PC-9 (cell line): ENCODE measurements around the gene ZDHHC11B. TPM values are rescaled to one million over a fixed set of nuclear protein-coding genes. Genes with fewer than 3 reads are reported as not detected.
"Not testable (repeated sequence)": the region's sequence is repeated elsewhere in the genome, so short reads cannot be mapped to it uniquely, and the experiment has no call there.

Experiments used
- BruUV-seq: library from RNA; stranded (reverse); fragments of 400-500 nt; replicated peaks from 2 replicates; lab custom pipeline; 2021; lab: Mats Ljungman, UMichigan
- CTCF ChIA-PET: fragments of 300-600 bp; sonication (Branson Sonifier 250); formaldehyde crosslinking; loops from one replicate; lab custom pipeline; 2022; ENCODE audit warnings: antibody characterized with exemption; lab: Charles Lee
- POLR2A ChIA-PET: fragments of 300-600 bp; sonication (Branson Sonifier 250); formaldehyde crosslinking; loops from one replicate; lab custom pipeline; 2022; ENCODE audit warnings: antibody characterized with exemption; ENCODE audit not compliant: unreplicated experiment; lab: Charles Lee
- DNase-seq, 2 experiments: peaks; one replicate each; pipeline versions ENCODE4 v3.0.0 to v3.0.0-alpha.2; 2015 to 2022; ENCODE audit warnings: mixed read lengths in 1 of 2
- H2AFZ ChIP-seq: fragments of 200-600 bp; sonication (generic); 2 replicates; pipeline ENCODE4 v1.8.1; 2017; ENCODE audit warnings: antibody characterized with exemption
- H3F3A ChIP-seq: fragments of 200-600 bp; sonication (generic); 2 replicates; pipeline ENCODE4 v1.8.1; 2017; ENCODE audit warnings: antibody characterized with exemption, mild to moderate bottlenecking, low read depth; ENCODE audit not compliant: insufficient read depth
- H3K27ac ChIP-seq: fragments of 200-600 bp; sonication (generic); 2 replicates; pipeline ENCODE4 v1.6.1; 2016; ENCODE audit warnings: mixed run types
- H3K27me3 ChIP-seq: fragments of 200-600 bp; sonication (generic); 2 replicates; pipeline ENCODE4 v1.6.1; 2016; ENCODE audit warnings: low read depth, mixed run types; ENCODE audit not compliant: insufficient read depth
- H3K36me3 ChIP-seq: fragments of 200-600 bp; sonication (generic); 2 replicates; pipeline ENCODE4 v1.6.1; 2016; ENCODE audit warnings: low read depth, mixed run types
- H3K4me1 ChIP-seq: fragments of 200-600 bp; sonication (generic); replicated peaks from 2 replicates; pipeline ENCODE4 v1.6.1; 2016; ENCODE audit warnings: mixed run types; ENCODE audit not compliant: insufficient read depth
- H3K4me2 ChIP-seq: fragments of 200-600 bp; sonication (generic); 2 replicates; pipeline ENCODE4 v1.6.1; 2017; ENCODE audit warnings: mixed run types
- H3K4me3 ChIP-seq: fragments of 200-600 bp; sonication (generic); 2 replicates; pipeline ENCODE4 v1.6.1; 2016; ENCODE audit warnings: mixed run types
- H3K79me2 ChIP-seq: fragments of 200-600 bp; sonication (generic); 2 replicates; pipeline ENCODE4 v1.6.1; 2017; ENCODE audit warnings: low read depth, mixed run types
- H3K9me2 ChIP-seq: fragments of 200-600 bp; sonication (generic); 2 replicates; pipeline ENCODE4 v1.8.1; 2017; ENCODE audit warnings: mild to moderate bottlenecking; ENCODE audit not compliant: insufficient read depth
- H3K9me3 ChIP-seq: fragments of 200-600 bp; sonication (generic); 2 replicates; pipeline ENCODE4 v1.8.1; 2016; ENCODE audit warnings: low read depth; ENCODE audit not compliant: insufficient read depth
- H4K20me1 ChIP-seq: fragments of 200-600 bp; sonication (generic); 2 replicates; pipeline ENCODE4 v1.8.1; 2017; ENCODE audit not compliant: insufficient read depth
- EZH2 ChIP-seq: fragments of 200-600 bp; sonication (generic); IDR thresholded peaks from 2 replicates; pipeline ENCODE4 v1.8.0; 2017; ENCODE audit warnings: antibody characterized with exemption, low read depth
- intact Hi-C: fragments of 100-400 bp; cut with micrococcal nuclease; formaldehyde crosslinking; loops from one replicate; pipeline ENCODE4 v1.10.0; 2022; ENCODE audit not compliant: unreplicated experiment
- total RNA-seq: library from RNA; stranded (reverse); gene quantifications from 2 replicates; pipeline ENCODE4 v1.2.3, GENCODE V29; 2021
- TF ChIP-seq, protein P1 (sequence below): fragments of 200-600 bp; sonication (generic); conservative IDR thresholded peaks from 2 replicates; pipeline ENCODE4 v1.6.1; 2017; ENCODE audit warnings: mixed run types, antibody characterized with exemption, mild to moderate bottlenecking, moderate library complexity

Gene ZDHHC11B
- total RNA-seq, 1 experiment from 2014 or later, result 0.41 TPM

DNA sequence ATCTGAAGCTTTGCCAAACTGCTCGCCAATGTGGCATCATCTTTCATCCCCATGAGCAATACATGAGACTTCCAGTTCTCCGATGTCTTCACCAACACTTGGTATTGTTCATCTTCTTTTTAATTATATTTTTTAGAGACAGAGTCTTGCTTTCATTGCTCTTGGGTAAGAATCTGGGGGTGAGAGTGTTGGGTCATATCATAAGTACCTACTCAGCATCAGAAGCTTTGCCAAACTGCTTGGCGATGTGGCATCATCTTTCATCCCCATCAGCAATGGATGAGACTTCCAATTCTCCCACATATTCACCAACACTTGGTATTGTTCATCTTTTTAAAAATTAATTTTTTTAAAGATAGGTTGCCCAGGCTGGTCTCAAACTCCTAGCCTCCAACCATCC lies 30.9 kb upstream of the ZDHHC11B start:
- Histone ChIP-seq H3K4me2 (no peak overlapping the region), H3K36me3 (no peaks in the 10 kb centered on the region), H3K27me3 (peaks cover 87% of the 10 kb centered on the region), H3F3A (no peaks in the 10 kb centered on the region), H3K9me2 (no peaks in the 10 kb centered on the region), H3K79me2 (no peaks in the 10 kb centered on the region), H3K27ac (no peak overlapping the region), H3K4me3 (no peak overlapping the region), H3K4me1 (no peaks in the 10 kb centered on the region), H3K9me3 (no peaks in the 10 kb centered on the region), H4K20me1 (0 out of 2 replicates have a peak, but pooled peaks cover 5% of the 10 kb centered on the region), H2AFZ (no peak overlapping the region)
- no TSS peak for BruUV-seq
- ChIA-PET POLR2A (no interaction called here), CTCF (no interaction called here)
- intact Hi-C loops, result no loop called here
- no peak for DNase-seq
- TF ChIP-seq EZH2, result no peak
- TF ChIP-seq, protein P1, sequence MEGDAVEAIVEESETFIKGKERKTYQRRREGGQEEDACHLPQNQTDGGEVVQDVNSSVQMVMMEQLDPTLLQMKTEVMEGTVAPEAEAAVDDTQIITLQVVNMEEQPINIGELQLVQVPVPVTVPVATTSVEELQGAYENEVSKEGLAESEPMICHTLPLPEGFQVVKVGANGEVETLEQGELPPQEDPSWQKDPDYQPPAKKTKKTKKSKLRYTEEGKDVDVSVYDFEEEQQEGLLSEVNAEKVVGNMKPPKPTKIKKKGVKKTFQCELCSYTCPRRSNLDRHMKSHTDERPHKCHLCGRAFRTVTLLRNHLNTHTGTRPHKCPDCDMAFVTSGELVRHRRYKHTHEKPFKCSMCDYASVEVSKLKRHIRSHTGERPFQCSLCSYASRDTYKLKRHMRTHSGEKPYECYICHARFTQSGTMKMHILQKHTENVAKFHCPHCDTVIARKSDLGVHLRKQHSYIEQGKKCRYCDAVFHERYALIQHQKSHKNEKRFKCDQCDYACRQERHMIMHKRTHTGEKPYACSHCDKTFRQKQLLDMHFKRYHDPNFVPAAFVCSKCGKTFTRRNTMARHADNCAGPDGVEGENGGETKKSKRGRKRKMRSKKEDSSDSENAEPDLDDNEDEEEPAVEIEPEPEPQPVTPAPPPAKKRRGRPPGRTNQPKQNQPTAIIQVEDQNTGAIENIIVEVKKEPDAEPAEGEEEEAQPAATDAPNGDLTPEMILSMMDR, result no peak

DNA sequence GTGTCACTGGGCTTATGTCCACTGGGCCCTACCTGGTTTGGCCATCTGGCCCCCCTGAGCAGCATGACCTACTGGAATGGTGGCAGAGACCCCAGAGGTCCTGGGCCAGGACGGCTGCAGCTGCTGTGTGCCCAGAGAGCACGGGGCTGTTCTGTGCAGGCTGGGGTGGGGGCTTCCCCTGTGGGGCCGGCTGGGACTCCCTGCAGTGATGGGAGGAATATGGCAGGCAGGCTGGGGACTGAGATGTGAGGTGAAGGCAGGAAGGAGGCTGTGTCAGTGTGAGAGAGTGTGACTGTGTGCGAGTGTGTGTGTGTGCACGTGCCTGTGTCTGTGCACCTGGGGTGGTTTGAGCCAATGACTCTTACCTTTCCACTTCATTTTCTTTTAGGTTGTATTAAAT lies 29.0 kb upstream of the ZDHHC11B start:
- H3K79me2 ChIP-seq, H3K4me1 ChIP-seq, H2AFZ ChIP-seq, H3F3A ChIP-seq, H3K9me2 ChIP-seq, H3K4me2 ChIP-seq, H3K9me3 ChIP-seq, POLR2A ChIA-PET, H3K4me3 ChIP-seq, CTCF ChIA-PET, H3K27ac ChIP-seq, H4K20me1 ChIP-seq, H3K36me3 ChIP-seq, BruUV-seq, intact Hi-C loops, DNase-seq: not testable (repeated sequence)
- H3K27me3 ChIP-seq, result peaks cover 77% of the 10 kb centered on the region

DNA sequence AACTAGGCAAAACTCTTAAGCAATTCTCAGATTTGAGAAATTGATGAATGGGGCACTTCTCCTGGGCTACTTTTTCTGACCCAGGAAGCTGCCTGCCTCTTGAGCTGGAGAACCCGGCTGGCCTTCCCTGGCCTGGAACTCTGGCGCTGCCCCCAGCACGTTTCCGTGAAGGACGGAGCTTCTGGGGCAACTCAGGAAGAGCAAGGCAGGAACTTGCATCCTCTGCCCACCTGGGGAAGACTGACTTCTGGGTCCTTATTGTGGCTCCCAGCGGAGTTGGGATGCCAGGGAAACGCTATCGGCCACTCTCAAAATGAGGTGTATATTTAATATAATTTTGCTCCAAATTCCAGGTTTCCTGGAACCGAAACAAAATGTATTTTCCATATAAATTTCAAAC lies 26.9 kb upstream of the ZDHHC11B start:
- H2AFZ ChIP-seq, H3K79me2 ChIP-seq, H3K4me2 ChIP-seq, DNase-seq, intact Hi-C loops, CTCF ChIA-PET, H3K4me3 ChIP-seq, H3F3A ChIP-seq, H3K4me1 ChIP-seq, H3K36me3 ChIP-seq, POLR2A ChIA-PET, H3K9me3 ChIP-seq, BruUV-seq, H3K9me2 ChIP-seq, H3K27ac ChIP-seq, H4K20me1 ChIP-seq: not testable (repeated sequence)
- peaks cover 74% of the 10 kb centered on the region for H3K27me3 ChIP-seq

DNA sequence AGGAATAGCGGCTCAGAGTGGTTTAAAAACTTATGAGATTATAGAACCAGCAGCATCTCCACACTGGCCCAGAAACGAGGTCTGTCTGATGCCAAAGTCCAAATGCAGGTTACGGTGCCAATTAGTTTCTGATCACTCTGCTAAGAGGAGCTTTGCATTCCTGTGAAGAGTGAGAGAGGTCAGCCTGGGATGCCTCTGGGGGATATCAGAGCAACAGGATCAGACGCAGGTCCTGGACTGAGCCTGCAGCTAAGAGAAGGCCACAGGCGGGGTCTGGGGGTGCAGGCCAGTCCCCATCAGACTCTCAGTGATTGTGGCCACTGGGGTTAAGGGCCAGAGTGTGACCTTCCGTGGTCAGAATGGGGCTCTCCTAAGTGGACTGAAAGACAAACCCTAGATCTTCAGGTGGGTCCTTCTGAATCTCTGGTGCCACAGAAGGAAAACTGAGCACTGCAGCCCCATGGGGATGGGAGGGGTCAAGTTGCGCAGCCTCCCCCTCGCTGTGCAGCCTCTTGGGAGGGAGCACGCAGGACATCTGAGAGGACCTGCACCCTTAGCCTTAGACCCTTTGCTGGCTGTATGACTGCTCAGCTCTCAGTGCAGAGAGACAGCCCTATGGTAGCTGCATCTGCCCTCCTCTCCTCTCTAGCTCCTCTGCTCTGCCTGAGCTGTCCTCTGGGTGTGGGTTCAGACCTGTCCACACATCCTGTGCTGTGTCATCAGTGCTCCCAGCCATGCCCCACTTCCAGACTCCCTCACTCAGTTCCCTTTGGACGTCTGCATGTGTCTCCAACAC lies 23.4 kb upstream of the ZDHHC11B start:
- DNase-seq, H4K20me1 ChIP-seq, H3K27ac ChIP-seq, H3K79me2 ChIP-seq, H3K9me3 ChIP-seq, H3K9me2 ChIP-seq, CTCF ChIA-PET, intact Hi-C loops, POLR2A ChIA-PET, H3K4me3 ChIP-seq, H3K4me2 ChIP-seq, H2AFZ ChIP-seq, H3F3A ChIP-seq, H3K36me3 ChIP-seq, BruUV-seq, H3K4me1 ChIP-seq: not testable (repeated sequence)
- H3K27me3 ChIP-seq, result peaks cover 75% of the 10 kb centered on the region
